Measurements from ENCODE around the gene TFF1.

Gene TFF1

GRCh38 chr21:42397746-42398394 lies 31.5 kb upstream of the TFF1 start:
- DNase-seq = no peak

- no peak for DNase-seq
Observed at GRCh38 chr21:42396799-42397745, 30.7 kb upstream of the TFF1 start.

GRCh38 chr21:42395905-42396651 lies 29.7 kb upstream of the TFF1 start, which contains the start of gene TMPRSS3:
Gene TMPRSS3 (minus strand): TSS chr21:42396052. CDS start chr21:42395417, 635 bp downstream.
- DNase-seq = no peak

GRCh38 chr21:42395302-42395701 lies 29.0 kb upstream of the TFF1 start:
- no peak for DNase-seq

GRCh38 chr21:42393443-42393950 lies 27.2 kb upstream of the TFF1 start:
- DNase-seq = no peak

- DNase-seq = no peak
Observed at GRCh38 chr21:42392731-42393442, 26.6 kb upstream of the TFF1 start.

DNA sequence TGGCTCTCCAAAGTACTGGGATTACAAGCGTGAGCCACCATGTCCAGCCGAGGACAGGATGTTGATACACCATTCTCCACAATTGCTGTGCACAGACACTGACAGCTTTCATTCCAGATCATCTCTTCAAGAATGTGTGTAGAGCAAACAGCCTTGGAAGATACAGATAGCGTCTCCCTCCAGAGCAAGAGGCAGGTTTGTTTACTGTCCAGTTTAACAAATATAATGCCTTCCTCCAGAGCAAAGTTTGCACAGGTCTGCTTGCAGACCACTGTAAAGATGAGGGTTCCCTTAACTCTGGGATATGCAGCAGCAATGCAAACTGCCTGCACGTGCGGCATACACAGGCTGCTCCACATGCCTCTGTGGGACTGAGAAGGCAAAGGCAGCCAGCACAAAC lies 25.0 kb upstream of the TFF1 start:
- DNase-seq = no peak

- DNase-seq = no peak
Observed at GRCh38 chr21:42390696-42391095, 24.4 kb upstream of the TFF1 start.

GRCh38 chr21:42390193-42390592 lies 23.9 kb upstream of the TFF1 start:
- DNase-seq = no peak

- DNase-seq = no peak
Observed at GRCh38 chr21:42389449-42389835, 23.1 kb upstream of the TFF1 start.

- no peak for DNase-seq
Observed at GRCh38 chr21:42388740-42389448, 22.6 kb upstream of the TFF1 start.

- no peak for DNase-seq
Observed at GRCh38 chr21:42387843-42388340, 21.6 kb upstream of the TFF1 start.

- DNase-seq = no peak
Observed at GRCh38 chr21:42387164-42387563, 20.8 kb upstream of the TFF1 start.

DNA sequence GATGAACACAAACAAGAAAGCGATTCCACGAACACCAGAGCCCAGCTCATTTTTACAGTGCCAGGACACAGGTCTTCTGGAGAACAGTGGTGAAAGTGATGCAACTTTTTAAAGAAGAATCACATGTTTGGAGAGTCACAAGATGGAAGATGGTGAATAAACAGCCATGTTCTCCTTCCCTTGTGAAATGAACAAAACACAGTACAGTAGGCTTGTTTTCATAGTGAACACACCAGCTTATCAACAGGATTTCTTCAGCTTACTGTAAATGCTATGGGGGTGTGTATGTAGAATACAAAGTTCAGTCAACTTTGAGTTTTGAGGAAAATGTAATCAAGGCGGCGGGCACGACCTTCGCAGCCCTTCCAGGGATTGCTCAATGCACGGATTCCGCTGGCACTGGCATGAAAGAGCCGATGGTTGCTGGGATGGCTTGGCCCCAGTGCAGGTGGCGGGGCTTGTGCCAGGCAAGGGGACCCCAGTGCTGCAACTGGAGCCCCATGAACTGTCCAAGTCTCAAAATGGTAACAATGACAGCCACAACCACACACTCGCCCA lies 19.8 kb upstream of the TFF1 start:
- no peak for DNase-seq

- no peak for DNase-seq
Observed at GRCh38 chr21:42385619-42386018, 19.3 kb upstream of the TFF1 start.

DNA sequence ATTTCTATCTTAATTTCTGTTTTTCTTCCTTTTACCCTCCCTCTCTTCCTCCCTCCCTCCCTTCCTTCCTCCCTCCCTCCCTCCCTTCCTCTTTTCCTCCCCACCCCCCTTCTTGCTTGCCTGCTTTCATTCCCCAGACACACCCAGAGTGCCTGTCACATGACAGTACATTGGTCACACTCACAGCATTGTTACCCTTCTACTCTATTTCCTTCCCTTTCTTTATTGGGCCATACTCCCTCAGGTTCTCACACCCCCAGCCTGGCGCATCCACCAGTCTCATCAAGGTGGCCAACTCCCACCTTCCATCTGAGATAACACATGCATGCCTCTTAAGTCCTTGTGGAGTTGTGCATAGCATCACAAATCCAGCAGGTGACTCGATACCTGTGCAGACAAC lies 18.7 kb upstream of the TFF1 start:
- DNase-seq = no peak

GRCh38 chr21:42384156-42384945 lies 18.0 kb upstream of the TFF1 start:
- no peak for DNase-seq

- no peak for DNase-seq
Observed at GRCh38 chr21:42383331-42383730, 17.0 kb upstream of the TFF1 start.

- no peak for DNase-seq
Observed at GRCh38 chr21:42382915-42383314, 16.6 kb upstream of the TFF1 start.

GRCh38 chr21:42381347-42381984 lies 15.1 kb upstream of the TFF1 start:
- DNase-seq = peak; percentile 7
